Keratinocyte (primary cell): ENCODE results near the gene INPP5A. TPM values are rescaled to one million over a fixed set of nuclear protein-coding genes. Genes with fewer than 3 reads are reported as not detected.
"Not testable (repeated sequence)": the region's sequence is repeated elsewhere in the genome, so short reads cannot be mapped to it uniquely, and the experiment has no call there.

Experiments used
- DNase-seq: peaks from one replicate; pipeline ENCODE4 v3.0.0-alpha.2; 2011; ENCODE audit warnings: low read depth, missing footprints, low spot score
- FAIRE-seq: peaks from 2 replicates; lab custom pipeline; 2011; peaks lifted over from hg19 to GRCh38; lab: Jason Lieb, UNC
- H2AFZ ChIP-seq: 2 replicates; pipeline ENCODE4 v1.6.0; 2012; ENCODE audit warnings: low read length, control low read depth, inconsistent platforms; ENCODE audit not compliant: control insufficient read depth
- H3K27ac ChIP-seq: 2 replicates; pipeline ENCODE4 v1.5.1; 2011; ENCODE audit warnings: low read length; ENCODE audit not compliant: control insufficient read depth, insufficient read depth
- H3K27me3 ChIP-seq: 3 replicates; pipeline ENCODE4 v1.6.0; 2011; ENCODE audit warnings: low read length; ENCODE audit not compliant: control insufficient read depth, insufficient read depth; ENCODE audit errors: extremely low read depth
- H3K36me3 ChIP-seq, 2 experiments: 2 replicates in 1 of 2; 3 replicates in 1 of 2; pipeline ENCODE4 v1.5.1; 2011; ENCODE audit warnings: low read length in 2 of 2, mild to moderate bottlenecking in 1 of 2; ENCODE audit not compliant: control insufficient read depth in 2 of 2, insufficient read depth in 2 of 2; ENCODE audit errors: extremely low read depth in 1 of 2
- H3K4me1 ChIP-seq: 3 replicates; pipeline ENCODE4 v1.5.1; 2011; ENCODE audit warnings: low read length; ENCODE audit not compliant: control insufficient read depth, insufficient read depth; ENCODE audit errors: extremely low read depth
- H3K4me2 ChIP-seq: 3 replicates; pipeline ENCODE4 v1.6.0; 2011; ENCODE audit warnings: low read depth, low read length; ENCODE audit not compliant: control insufficient read depth, insufficient read depth; ENCODE audit errors: extremely low read depth
- H3K4me3 ChIP-seq, 3 experiments: fragments of 200-600 bp in 1 of 3; sonication (generic) in 1 of 3; 2 replicates in 2 of 3; 3 replicates in 1 of 3; pipeline ENCODE4 v1.5.1; 2011 to 2016; ENCODE audit warnings: low read length in 3 of 3, mild to moderate bottlenecking in 3 of 3, control low read depth in 2 of 3, inconsistent platforms in 1 of 3, low read depth in 1 of 3, mixed read lengths in 1 of 3, mixed run types in 1 of 3, moderate library complexity in 1 of 3; ENCODE audit not compliant: control insufficient read depth in 2 of 3, insufficient read depth in 2 of 3; ENCODE audit errors: extremely low read depth in 1 of 3
- H3K79me2 ChIP-seq: 2 replicates; pipeline ENCODE4 v1.6.0; 2012; ENCODE audit warnings: low read length; ENCODE audit not compliant: control insufficient read depth, insufficient read depth
- H3K9ac ChIP-seq: 3 replicates; pipeline ENCODE4 v1.6.0; 2011; ENCODE audit warnings: low read length; ENCODE audit not compliant: control insufficient read depth, insufficient read depth; ENCODE audit errors: extremely low read depth
- H3K9me1 ChIP-seq: 3 replicates; pipeline ENCODE4 v1.6.0; 2011; ENCODE audit warnings: low read length; ENCODE audit not compliant: control insufficient read depth, insufficient read depth; ENCODE audit errors: extremely low read depth
- H3K9me3 ChIP-seq: 2 replicates; pipeline ENCODE4 v1.5.1; 2012; ENCODE audit warnings: low read depth, low read length; ENCODE audit not compliant: control insufficient read depth
- H4K20me1 ChIP-seq: 3 replicates; pipeline ENCODE4 v1.6.0; 2011; ENCODE audit warnings: low read length; ENCODE audit not compliant: control insufficient read depth, insufficient read depth; ENCODE audit errors: extremely low read depth
- EZH2 ChIP-seq: IDR thresholded peaks from one replicate; pipeline ENCODE4 v1.6.1; 2012; ENCODE audit warnings: inconsistent platforms, mild to moderate bottlenecking, low read length, moderate library complexity
- dilution Hi-C: fragments of 300-500 bp; cut with MboI; formaldehyde crosslinking; loops from one replicate; pipeline ENCODE4 v1.7.0; 2020; ENCODE audit warnings: low sequenced_read_pairs; ENCODE audit not compliant: extremely low pct_ligation_motif_present
- polyA plus RNA-seq, 5 experiments: library from polyadenylated mRNA; depleted of rRNA in 3 of 5; stranded (reverse) in 3 of 5; stranded (forward) in 1 of 5; unstranded in 1 of 5; fragments of >200 nt; gene quantifications; 1 replicate in 1 of 5; 2 replicates in 3 of 5; 3 replicates in 1 of 5; pipeline versions ENCODE4 v1.2.1 to v1.2.3, GENCODE V29; 2011 to 2012; ENCODE audit warnings: missing spikeins in 2 of 5, low read depth in 1 of 5, low replicate concordance in 1 of 5
- TF ChIP-seq, protein P1 (sequence below), 3 experiments: IDR thresholded peaks in 1 of 3; conservative IDR thresholded peaks in 1 of 3; optimal IDR thresholded peaks in 1 of 3; 2 replicates in 2 of 3; 3 replicates in 1 of 3; pipeline versions ENCODE3 to v1.5.1; 2011; ENCODE audit warnings: low read length in 3 of 3, mild to moderate bottlenecking in 3 of 3, moderate library complexity in 2 of 3, control low read depth in 1 of 3, inconsistent platforms in 1 of 3; ENCODE audit not compliant: insufficient read depth in 2 of 3; ENCODE audit errors: extremely low read depth in 1 of 3

INPP5A gene
- polyA plus RNA-seq, 1 donor (not counting 4 experiments of a cell fraction or from before 2014, with no cell fraction given): 11.2 TPM

DNA sequence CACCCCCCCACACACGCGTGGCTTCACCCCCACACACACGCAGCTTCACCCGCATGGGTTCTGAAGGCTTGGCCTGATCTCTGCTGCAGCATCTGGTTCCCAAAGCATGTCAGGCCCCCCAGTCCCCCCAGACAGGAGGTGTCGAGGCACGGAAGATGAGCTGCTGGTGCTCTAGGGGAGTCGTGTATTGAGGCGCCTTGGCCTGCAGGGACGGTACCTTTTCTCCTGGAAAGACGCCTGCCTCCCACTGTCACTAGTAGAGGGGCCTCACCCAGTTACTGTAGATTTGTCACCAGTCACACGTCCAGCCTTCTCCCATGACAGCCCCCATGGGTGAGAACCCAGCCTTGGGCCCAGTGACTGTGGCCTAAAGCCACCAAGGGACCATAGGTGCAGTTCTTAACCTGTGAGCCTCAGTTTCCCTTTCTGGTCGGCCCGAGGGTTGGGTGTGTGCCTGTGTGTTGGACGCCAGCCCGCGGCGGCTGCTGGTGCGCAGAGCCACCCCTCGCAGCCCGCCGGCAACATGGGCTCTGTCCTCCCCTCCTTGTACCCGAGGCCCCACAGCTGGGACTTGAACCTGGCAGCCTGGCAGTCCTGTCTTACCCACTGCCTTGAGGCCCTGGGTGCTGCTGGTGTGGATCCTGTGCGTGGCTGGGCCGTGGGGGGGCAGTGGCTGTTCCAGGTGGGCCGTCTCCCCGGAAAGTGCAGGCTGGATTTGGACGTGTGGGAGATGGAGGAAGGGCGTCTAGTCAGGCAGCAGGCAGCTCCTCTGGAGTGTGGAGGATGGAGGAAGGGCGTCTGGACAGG lies 166.6 kb downstream of the INPP5A start:
- dilution Hi-C loops: no loop called here
- Histone ChIP-seq H3K9me3 (no peaks in the 10 kb centered on the region), H3K79me2 (no peaks in the 10 kb centered on the region), H4K20me1 (no peaks in the 10 kb centered on the region), H3K4me3 (no peak overlapping the region), H3K36me3 (no peaks in the 10 kb centered on the region), H3K27me3 (no peaks in the 10 kb centered on the region), H3K4me2 (no peak overlapping the region), H3K4me1 (no peaks in the 10 kb centered on the region), H3K9ac (no peak overlapping the region), H3K27ac (no peak overlapping the region), H3K9me1 (no peaks in the 10 kb centered on the region), H2AFZ (no peak overlapping the region)
- TF ChIP-seq, protein P1, sequence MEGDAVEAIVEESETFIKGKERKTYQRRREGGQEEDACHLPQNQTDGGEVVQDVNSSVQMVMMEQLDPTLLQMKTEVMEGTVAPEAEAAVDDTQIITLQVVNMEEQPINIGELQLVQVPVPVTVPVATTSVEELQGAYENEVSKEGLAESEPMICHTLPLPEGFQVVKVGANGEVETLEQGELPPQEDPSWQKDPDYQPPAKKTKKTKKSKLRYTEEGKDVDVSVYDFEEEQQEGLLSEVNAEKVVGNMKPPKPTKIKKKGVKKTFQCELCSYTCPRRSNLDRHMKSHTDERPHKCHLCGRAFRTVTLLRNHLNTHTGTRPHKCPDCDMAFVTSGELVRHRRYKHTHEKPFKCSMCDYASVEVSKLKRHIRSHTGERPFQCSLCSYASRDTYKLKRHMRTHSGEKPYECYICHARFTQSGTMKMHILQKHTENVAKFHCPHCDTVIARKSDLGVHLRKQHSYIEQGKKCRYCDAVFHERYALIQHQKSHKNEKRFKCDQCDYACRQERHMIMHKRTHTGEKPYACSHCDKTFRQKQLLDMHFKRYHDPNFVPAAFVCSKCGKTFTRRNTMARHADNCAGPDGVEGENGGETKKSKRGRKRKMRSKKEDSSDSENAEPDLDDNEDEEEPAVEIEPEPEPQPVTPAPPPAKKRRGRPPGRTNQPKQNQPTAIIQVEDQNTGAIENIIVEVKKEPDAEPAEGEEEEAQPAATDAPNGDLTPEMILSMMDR (optimal IDR thresholded peaks at IDR 0.05 in 1 of 3, IDR thresholded peaks at IDR 0.05 in 1 of 3, conservative IDR thresholded peaks at IDR 0.05 in 1 of 3; ENCODE audit: extremely low read depth in 1 of 3, insufficient read depth in 2 of 3, low read length in 3 of 3): no peak
- no peak for TF ChIP-seq EZH2
- no peak for DNase-seq
- no peak for FAIRE-seq

DNA sequence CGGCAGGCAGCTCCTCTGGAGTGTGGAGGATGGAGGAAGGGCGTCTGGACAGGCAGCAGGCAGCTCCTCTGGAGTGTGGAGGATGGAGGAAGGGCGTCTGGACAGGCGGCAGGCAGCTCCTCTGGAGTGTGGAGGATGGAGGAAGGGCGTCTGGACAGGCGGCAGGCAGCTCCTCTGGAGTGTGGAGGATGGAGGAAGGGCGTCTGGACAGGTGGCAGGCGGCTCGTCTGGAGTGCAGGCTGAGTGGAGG lies 167.2 kb downstream of the INPP5A start:
- dilution Hi-C loops, DNase-seq, H3K9ac ChIP-seq, H3K36me3 ChIP-seq, H2AFZ ChIP-seq, H3K9me3 ChIP-seq, H3K4me2 ChIP-seq, H3K9me1 ChIP-seq, H3K27ac ChIP-seq, H4K20me1 ChIP-seq, H3K4me3 ChIP-seq, FAIRE-seq, H3K79me2 ChIP-seq, H3K4me1 ChIP-seq, H3K27me3 ChIP-seq: not testable (repeated sequence)

DNA sequence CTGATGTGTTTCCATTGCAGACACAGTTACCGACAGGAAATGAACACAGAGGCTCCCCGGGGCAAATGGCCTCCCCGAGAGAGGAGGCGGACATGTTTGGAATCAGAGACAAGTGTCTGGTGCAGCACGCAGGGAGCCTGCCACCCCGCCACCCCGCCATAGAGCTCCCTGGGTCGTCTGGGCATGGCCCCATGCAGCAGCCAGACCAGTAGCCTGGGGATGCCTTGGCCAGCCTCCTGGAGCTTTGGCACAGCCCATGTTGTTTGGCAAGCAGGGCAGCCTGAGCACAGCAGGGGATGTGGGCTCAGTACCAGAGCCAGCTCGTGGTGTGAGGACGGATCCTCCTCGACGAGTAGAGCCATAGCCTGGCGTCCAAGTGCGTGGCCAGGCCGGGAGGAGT lies 167.6 kb downstream of the INPP5A start:
- H3K4me3 ChIP-seq: no peak overlapping the region
- H3K9me3 ChIP-seq: no peaks in the 10 kb centered on the region
- no peak overlapping the region for H3K27ac ChIP-seq
- dilution Hi-C loops: no loop called here
- no peak overlapping the region for H2AFZ ChIP-seq
- no peaks in the 10 kb centered on the region for H3K27me3 ChIP-seq
- TF ChIP-seq, protein P1 (optimal IDR thresholded peaks at IDR 0.05 in 1 of 3, IDR thresholded peaks at IDR 0.05 in 1 of 3, conservative IDR thresholded peaks at IDR 0.05 in 1 of 3; ENCODE audit: extremely low read depth in 1 of 3, insufficient read depth in 2 of 3, low read length in 3 of 3): no peak
- TF ChIP-seq EZH2: no peak
- no peaks in the 10 kb centered on the region for H4K20me1 ChIP-seq
- FAIRE-seq (no peak), DNase-seq (no peak)
- no peak overlapping the region for H3K9ac ChIP-seq
- H3K79me2 ChIP-seq: no peaks in the 10 kb centered on the region
- no peaks in the 10 kb centered on the region for H3K4me1 ChIP-seq
- no peaks in the 10 kb centered on the region for H3K9me1 ChIP-seq
- H3K4me2 ChIP-seq: no peak overlapping the region
- no peaks in the 10 kb centered on the region for H3K36me3 ChIP-seq
